Esophagus muscularis mucosa (tissue), 3 donors: ENCODE data around the gene MRPL21.

Experiments
- CTCF ChIP-seq, 3 experiments: fragments of 200-600 bp in 2 of 3; fragments of 450-650 bp in 1 of 3; sonication (generic) in 2 of 3; IDR thresholded peaks; one replicate each; pipeline ENCODE4 v1.5.1; 2017 to 2019; ENCODE audit warnings: antibody characterized with exemption in 3 of 3, mild to moderate bottlenecking in 2 of 3, moderate library complexity in 1 of 3
- POLR2A ChIP-seq: fragments of 450-650 bp; IDR thresholded peaks from one replicate; pipeline ENCODE4 v1.6.1; 2017; ENCODE audit warnings: antibody characterized with exemption, moderate library complexity, mild to moderate bottlenecking, low read depth
- POLR2AphosphoS5 ChIP-seq, 2 donors: sonication (generic); formaldehyde crosslinking; IDR thresholded peaks; one replicate each; pipeline ENCODE4 v1.6.1; 2017; ENCODE audit warnings: antibody characterized with exemption in 2 of 2

- TF ChIP-seq CTCF (IDR thresholded peaks at IDR 0.05) (no peak), POLR2A (no peak), POLR2AphosphoS5 (IDR thresholded peaks at IDR 0.05) (peak in 1 of 2 donors; percentile 2)
Measured at GRCh38 chr11:68933605-68934320, 30.1 kb upstream of the MRPL21 start.
